Dermis blood vessel endothelial cell (primary cell): ENCODE results near the gene TMEM87A. TPM values are rescaled to one million over a fixed set of nuclear protein-coding genes. Genes with fewer than 3 reads are reported as not detected.
A peak's percentile ranks its signal among the peaks of the same experiment; 100 is the strongest.
"Not testable (repeated sequence)": the region's sequence is repeated elsewhere in the genome, so short reads cannot be mapped to it uniquely, and the experiment has no call there.

Experiments used
- DNase-seq: peaks from one replicate; pipeline ENCODE4 v3.0.0; 2010
- total RNA-seq: library from RNA; depleted of rRNA; stranded (reverse); fragments of >200 nt; gene quantifications from 2 replicates; pipeline ENCODE4 v1.2.3, GENCODE V29; 2014

The TMEM87A gene, protein sequence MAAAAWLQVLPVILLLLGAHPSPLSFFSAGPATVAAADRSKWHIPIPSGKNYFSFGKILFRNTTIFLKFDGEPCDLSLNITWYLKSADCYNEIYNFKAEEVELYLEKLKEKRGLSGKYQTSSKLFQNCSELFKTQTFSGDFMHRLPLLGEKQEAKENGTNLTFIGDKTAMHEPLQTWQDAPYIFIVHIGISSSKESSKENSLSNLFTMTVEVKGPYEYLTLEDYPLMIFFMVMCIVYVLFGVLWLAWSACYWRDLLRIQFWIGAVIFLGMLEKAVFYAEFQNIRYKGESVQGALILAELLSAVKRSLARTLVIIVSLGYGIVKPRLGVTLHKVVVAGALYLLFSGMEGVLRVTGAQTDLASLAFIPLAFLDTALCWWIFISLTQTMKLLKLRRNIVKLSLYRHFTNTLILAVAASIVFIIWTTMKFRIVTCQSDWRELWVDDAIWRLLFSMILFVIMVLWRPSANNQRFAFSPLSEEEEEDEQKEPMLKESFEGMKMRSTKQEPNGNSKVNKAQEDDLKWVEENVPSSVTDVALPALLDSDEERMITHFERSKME
- 60.6 and 62.3 TPM in 2 replicates for total RNA-seq

DNA sequence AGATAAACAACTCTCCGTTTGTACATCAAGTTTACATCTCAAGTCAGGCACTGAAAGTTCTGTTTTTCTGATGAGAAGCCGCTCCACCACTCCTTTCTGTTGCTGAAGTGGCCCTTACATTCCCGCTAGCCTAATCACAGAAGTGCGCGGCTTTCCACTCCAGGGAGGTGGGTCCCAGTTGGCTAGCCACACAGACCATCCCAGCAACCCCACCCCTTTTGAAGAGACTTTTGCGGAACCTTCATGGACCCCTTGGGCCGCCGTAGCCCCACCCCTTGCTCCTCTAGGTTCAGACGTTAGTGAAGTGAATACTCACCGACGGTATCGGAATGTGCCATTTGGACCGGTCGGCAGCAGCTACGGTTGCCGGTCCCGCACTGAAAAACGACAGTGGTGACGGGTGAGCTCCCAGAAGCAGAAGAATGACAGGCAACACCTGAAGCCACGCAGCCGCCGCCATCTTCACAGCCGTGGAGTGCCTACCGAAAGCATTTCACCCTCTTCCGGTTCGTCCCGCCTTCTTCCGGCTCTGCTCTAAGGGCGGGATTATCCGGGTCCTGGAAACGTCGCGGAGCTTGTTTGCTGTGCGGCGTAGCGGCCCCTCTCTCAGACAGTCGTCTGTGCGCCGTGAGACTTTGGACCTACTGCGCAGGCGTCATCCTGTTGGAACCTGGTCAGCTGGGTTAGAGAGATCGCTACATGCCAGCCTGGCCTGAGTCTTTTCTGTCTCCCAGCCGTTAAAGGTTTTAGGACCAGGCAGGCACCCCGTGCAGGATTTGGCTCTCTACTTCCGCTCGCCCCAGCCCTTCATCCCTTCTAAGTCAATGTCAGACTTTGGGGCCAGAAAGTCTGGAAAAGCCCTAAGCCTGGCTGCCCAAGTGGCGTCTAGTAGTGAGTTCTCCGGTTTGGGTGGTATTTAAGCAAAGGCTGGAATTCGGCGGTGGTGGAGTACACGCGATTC lies at the start of gene TMEM87A, which contains the start of gene GANC:
TMEM87A (minus strand) TSS at position 495 of the 961 bp plus-strand sequence; CDS start at position 460, 35 bp downstream.
GANC (plus strand) TSS at position 263 of the 961 bp plus-strand sequence. CDS start 1,281 bp downstream, outside the sequence.
- DNase-seq, result peak; percentile 99

DNA sequence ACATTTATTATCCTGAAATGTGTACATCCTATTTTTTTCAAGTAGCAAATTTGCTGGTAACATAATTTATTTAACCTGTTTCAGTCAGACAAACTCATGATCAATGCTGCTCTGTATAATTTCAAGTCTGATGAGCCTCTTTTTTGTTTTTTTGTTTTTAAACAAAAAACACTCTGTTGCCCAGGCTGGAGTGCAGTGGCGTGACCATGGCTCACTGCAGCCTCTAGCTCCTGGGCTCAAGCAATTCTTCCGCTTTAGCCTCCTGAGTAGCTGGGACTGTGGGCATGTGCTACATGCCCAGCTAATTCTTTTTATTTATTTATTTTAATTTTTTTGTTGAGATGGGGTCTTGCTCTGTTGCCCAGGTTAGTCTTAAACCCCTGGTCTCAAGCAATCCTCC lies 46.0 kb upstream of the TMEM87A start:
- DNase-seq, result no peak

DNA sequence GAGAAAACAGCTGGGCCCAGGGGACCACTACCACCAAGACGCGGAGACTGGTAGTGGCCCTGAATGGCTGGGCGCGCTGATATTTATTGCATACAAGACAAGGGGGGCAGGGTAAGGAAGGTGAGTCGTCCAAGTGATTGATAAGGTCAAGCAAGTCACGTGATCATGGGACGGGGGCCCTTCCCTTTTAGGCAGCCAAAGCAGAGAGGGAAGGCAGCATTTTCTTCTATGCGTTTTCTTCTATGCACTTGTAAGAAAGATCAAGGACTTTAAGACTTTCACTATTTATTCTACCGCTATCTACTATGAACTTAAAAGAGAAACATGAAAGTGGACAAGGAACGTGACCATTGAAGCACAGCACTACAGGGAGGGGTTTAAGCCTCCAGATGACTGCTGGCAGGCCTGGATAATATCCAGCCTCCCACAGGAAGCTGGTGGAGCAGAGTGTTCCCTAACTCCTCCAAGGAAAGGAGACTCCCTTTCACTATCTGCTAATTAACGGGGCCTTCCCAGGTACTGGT lies 43.1 kb upstream of the TMEM87A start:
- DNase-seq, result not testable (repeated sequence)

DNA sequence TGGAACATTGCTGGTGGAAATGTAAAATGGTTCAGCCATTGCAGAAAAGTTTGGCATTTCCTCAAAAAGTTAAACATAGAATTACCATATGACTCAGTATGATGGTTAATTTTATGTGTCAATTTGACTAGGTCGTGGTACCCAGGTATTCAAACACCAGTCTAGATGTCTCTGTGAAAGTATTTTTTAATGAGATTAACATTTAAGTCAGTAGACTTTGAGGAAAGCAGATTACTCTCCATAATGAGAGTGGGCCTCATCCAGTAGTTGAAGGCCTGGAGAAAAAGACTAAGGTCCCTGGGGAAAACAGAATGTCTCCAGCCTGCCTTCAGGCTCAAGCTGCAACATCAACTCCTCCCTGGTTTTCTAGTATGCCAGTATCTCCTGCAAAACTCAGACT lies 42.3 kb upstream of the TMEM87A start:
- DNase-seq, result no peak

DNA sequence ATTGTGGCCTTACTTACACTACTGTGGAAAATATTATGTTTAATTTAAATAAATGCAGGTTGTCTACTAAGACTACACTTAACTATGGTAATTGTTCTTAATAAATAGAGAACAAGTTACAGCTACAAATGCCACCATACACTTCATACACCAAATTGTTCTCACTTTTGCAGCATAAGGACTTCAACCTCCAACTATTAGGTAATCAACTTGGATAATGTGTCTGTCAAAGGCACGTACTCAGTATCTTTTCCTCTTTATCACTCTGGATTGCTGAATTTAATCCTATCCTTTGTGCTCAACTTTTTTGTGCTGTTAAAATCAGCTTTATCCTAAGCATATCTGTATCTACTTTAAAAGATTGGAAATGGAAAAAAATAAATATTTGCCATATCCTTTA lies 41.6 kb upstream of the TMEM87A start:
- DNase-seq, result no peak

DNA sequence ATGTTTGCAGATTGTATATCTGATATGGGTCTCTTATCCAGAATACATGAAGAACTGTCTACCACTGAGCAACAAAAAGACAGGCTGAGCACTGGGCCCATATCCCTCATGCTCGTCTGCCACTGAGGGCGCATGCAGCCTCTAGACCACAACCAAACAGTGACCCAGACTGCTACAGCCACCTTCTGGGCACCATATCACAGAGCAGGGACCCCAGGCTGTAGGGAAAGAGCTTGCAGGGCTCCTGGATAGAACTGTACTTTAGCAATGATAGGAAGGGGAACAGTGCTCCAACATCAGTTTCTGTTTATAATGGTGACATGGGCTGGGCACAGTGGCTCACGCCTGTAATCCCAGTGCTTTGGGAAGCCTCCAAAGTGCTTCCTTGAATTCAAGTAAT lies 40.2 kb upstream of the TMEM87A start:
- DNase-seq, result no peak

DNA sequence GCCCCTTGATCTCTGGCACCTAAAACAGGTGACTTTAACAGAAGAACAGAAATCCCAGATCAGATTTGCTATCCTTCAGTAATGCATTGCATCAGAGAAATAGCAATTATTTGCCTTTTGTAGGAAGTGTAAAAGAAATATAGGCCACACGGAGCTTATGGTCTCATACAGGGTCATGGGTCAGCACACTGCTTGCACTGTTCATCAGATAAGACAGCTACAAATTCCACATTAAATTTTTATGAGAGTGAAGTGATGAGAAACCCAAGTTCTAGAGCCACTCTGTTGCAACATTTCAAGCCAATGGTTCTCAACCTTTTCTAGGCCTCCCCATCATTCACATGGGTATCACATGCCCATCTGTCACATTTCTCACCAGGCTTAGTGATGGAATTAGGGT lies 33.4 kb upstream of the TMEM87A start:
- no peak for DNase-seq

DNA sequence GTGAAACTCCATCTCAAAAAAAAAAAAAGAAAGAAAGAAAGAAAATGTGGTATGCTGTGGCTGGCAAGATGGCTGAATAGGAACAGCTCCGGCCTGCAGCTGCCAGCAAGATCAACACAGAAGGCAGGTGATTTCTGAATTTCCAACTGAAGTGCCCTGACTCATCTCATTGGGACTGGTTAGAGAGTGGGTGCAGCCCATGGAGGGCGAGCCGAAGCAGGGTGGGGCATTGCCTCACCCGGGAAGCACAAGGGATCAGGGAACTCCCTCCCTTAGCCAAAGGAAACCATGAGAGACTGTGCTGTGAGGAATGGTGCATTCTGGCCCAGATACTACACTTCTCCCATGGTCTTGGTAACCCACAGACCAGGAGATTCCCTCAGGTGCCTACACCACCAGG lies 27.8 kb upstream of the TMEM87A start:
- DNase-seq, result not testable (repeated sequence)

DNA sequence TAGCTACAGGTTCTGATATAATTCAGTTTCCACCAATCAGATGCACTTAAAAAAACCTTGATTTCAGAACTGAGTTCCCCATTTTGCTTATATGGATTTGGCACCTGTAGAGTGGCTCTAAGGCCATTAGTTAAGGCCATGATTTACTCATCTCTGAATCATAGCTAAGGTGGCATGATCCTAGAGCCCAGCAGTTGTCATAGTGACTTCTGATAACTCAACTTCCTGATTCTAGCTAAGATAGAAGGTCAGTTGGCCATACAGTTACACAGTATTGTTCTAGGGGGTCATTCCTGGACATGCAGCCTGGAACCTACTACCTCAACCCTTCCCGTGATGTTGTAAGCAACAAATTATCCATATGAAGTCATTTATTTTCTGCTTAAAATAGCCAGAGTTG lies 15.9 kb upstream of the TMEM87A start:
- DNase-seq, result peak; percentile 47

DNA sequence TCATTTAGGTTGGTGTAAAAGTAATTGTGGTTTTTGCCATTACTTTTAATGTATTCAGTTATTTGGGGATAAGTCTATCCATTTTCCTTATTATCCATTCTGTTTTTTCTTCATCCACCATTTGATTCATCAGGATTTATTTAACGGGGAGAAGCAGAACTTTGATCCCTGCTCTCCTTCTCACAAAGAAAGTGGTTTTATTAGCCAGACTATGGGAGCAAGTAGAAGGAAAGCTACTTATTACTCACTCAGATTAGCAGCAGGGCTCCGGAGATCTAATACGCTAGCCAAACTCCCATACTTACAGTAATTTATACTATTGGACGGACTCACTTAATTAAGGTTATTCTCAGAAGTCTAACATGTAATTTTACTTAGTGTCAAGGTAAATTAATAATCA lies 14.7 kb upstream of the TMEM87A start:
- DNase-seq, result no peak

DNA sequence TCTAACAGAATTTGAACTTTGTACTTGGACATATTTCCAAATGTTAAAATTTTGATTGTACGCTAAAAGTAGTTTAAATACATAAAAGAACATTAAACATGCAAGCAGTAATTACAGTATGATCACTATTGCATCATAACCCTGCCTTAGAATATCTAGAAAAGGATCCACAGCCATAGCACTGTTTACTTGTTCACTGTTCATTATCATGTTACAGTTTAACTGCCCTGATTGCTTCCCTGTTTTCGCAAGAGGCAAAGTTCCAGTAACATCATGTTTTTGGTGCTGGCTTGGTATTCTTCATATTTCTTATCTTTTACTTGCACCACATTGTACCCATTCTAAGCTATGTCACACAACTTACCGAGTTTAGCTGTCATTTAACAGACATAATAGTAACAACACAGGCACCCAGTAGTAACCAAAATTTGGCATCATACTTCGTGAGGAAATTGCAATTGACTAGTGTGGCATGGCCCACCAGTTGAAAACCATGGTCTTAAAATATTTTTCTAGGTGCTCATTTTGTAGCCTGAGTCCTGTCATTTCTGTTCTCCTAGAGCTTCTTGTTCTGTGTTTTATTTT lies 13.3 kb upstream of the TMEM87A start:
- DNase-seq, result no peak

DNA sequence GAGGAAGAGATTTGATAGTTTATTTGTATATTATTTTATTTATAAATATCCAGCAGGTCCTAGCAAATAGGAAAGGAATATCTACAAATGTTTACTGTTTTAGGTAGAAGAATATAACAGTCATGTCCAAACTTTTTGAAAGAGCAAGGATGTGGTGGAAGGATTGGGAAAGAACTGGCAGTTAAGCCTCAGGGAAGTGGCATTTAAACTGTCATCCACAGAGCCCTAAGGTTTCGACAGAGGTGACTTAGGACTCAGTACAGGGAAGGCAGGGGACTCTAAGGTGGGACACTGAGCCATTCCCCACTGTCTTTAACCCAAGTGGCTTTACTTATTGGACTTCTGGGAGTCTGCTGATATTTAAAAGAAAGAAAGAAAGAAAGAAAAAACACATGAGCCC lies 11.8 kb upstream of the TMEM87A start:
- no peak for DNase-seq

DNA sequence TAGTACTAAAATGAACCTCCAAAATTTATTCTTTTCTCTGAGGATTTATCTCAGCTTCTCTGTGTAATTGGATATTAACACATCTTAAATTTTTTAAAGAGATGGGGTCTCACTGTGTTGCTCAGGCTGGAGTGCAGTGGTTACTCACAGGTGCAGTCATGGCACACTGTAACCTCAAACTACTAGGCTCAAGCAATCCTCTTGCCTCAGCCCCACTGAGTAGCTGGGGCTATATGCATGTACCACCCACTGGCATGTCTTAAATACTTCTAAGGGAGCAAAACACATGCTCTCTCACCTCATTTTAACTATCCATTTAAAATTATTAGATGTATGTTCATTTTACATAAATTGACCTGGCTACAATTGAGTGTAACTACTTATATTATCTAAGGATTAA lies 11.3 kb upstream of the TMEM87A start:
- DNase-seq, result no peak

DNA sequence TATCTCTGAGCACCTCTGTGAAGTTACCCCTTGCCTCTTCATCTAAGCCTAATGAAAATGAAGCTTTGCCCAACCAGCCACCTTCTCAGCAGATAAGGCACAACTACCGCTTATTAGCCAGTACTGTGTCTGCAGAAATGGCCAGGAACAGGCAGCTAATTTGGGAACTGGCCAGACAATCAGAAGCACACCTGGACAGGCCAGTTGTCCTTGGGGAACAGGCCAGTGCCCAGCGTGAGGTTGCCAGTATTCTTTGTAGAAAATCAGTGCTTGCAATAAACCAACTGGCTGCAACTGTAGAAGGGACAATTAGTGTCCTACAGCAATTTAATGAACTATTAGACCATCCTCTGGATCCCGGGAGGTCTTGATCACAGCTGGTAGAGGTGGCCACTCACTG lies 10.4 kb upstream of the TMEM87A start:
- no peak for DNase-seq

DNA sequence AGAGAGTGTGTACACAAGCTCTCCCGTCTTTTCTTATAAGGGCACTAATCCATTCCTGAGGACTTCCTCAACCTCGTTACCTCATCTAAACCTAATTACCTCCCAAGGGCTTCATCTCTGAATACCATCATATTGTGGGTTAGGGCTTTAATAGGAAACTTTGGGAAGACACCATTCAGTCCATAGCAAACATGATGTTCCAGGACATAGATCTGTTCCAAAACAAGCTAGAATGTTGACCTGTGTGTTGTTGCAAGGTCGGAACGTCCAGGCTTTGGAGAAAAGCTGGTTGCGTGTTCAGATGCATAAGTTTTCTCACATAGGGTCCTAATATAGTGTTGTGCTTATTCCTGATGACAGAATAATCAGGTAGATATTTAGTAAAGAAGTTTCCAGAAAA lies 9.7 kb upstream of the TMEM87A start:
- no peak for DNase-seq

DNA sequence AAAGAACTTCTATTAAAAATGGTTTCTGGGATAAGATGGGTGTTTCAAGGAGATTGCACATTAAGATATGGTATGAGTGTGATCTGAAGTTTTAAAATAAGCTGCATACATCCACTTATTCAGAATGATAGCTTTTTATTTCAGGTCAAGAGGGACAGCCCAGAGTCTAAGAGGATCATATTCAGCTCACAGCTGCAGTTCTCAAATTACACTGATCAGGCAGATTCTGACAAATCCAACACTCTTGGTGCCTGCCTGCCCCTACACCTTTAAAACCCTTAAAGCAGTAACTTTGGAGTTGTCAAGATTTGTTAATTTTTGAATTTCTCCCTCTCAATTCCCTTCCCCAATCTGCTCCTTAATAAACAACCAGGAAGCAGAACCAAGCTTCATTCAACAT lies 9.1 kb upstream of the TMEM87A start:
- no peak for DNase-seq

DNA sequence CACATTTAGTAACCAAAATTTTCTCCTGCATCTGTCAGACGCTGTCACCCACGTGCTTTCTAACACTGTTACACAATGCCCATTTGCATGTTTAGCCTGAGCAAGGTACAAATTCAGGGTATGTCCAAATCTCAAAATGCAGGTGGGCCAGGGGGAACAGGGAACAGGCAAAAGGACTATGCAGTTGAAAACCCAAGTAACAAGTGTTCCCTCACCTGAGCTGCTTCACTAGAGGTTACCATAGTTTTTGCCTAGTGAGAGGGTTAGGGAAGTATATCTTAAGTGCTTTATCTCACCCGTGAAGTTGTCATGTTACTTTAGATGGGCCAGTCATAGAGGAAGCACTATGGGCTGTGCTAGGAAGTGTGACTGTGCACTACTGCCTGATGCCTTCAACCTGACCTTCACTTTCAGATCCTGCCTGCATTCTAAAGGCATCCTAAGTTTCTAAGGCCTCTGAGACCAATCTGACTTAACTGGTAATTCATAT lies 6.0 kb upstream of the TMEM87A start:
- peak; percentile 26 for DNase-seq

DNA sequence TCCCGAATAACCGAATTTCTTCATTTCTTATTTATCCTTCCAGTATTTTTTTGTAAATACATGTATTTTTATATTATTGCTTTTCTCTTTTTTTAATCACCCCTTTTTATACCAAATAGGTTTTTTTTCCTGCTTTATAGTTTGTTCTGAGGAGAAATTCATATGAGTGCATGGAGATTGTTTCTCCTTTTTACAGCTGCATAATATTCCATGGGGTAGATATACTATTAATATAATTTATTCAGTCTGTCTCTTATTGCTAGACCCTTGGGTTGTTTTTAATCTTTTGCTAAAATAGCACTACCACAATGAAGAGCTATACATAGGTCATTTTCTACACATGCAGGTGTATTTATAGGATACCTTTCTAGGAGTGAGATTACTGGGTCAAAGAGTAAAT lies 3.5 kb upstream of the TMEM87A start:
- no peak for DNase-seq

DNA sequence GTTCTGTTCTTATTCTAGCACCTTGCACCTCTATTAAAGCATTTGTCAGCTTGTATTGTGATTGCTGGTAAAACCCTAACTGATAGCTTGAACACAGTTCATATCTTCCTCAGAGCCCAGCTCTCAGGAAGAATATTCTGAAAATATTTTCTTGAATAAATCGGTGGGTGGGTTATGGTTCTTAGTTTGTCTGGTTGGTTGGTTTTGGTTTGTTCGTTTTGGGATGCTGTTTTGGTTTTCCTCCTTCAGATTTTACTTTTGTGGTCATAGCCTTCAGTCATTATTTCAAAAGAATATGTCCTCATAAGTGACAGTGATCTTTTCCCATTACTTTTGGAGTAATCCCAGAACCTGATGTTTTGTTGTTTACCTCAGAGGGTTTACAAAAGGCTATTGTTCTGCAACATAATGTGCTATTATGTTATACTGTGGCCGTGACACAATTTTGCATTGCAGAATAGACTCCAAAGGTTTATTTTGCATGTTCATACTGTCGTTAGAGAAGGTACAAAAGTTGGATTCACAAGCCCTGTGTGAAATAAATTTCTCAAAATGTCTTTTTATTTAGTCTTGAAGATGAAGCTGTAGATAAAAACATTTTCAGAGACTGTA lies 2.7 kb upstream of the TMEM87A start:
- peak; percentile 14 for DNase-seq

DNA sequence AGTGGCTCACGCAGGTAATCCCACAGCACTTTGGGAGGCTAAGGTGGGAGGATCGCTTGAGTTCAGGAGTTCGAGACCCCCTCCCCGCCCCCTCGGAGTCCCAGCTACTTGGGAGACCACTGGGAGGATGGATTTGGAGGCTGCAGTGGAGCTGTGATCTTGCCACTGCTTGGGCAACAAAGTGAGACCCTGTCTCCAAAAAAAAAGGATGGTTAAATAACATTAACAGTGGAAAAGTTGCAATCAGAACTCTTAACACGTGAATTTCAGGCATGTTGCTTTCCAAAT lies 1.4 kb upstream of the TMEM87A start:
- peak; percentile 8 for DNase-seq

DNA sequence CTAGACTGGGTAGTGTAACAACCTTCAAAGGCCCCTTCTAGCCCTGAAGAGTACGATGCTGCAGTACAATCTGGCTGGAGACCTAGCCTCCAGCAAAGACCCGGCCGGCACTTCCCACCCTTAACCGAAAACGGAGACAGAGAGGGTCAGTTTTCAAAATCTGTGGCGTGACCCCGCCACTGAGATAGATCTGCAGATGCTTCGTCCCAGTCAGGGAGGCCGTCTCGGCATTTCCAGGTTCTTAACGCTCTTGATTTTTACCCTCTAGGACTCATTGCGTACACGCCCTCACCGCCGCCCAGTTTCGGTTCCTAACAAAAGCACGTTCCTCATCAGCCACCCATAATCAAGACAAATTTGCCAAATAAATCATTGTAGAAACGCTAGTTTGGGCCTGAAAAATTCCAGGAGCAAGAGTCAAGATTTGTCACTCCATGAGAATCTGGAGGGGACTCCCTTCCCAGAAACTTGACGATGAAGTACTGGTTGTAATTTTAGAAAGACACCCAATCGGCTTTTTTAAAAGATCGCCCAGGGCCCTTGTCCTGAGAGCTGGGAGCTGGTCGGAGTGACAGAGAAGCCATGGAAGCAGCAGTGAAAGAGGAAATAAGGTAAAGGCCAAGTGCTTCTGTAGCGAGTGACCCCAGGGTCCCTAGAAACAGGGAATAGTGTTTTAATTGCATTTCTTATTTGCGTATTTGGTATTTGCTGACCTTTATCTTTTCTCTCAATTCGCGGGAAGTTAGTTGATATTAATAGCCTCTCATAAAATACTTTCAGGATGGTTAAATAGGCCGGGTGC lies 868 bp upstream of the TMEM87A start:
- peak; percentile 68 for DNase-seq
